Sigmoid colon (tissue), 4 donors: ENCODE measurements around the gene LEF1.

Experiments
- CTCF ChIP-seq, 4 experiments: fragments of 450-650 bp in 3 of 4; fragments of 200-600 bp in 1 of 4; IDR thresholded peaks; one replicate each; pipeline ENCODE4 v1.5.1; 2016 to 2019; ENCODE audit warnings: antibody characterized with exemption in 4 of 4, mild to moderate bottlenecking in 3 of 4, moderate library complexity in 2 of 4
- EP300 ChIP-seq, 4 donors: sonication (generic); formaldehyde crosslinking; IDR thresholded peaks; one replicate each; pipeline ENCODE4 v1.6.1; 2017; ENCODE audit warnings: antibody characterized with exemption in 4 of 4
- POLR2A ChIP-seq, 2 donors: fragments of 450-650 bp; IDR thresholded peaks; one replicate each; pipeline ENCODE4 v1.6.1; 2016; ENCODE audit warnings: antibody characterized with exemption in 2 of 2, mild to moderate bottlenecking in 2 of 2, moderate library complexity in 2 of 2
- POLR2AphosphoS5 ChIP-seq, 4 donors: sonication (generic); formaldehyde crosslinking; IDR thresholded peaks; one replicate each; pipeline ENCODE4 v1.6.1; 2017; ENCODE audit warnings: antibody characterized with exemption in 4 of 4

GRCh38 chr4:108116423-108117168, 52.1 kb downstream of the LEF1 start:
- TF ChIP-seq CTCF (IDR thresholded peaks at IDR 0.05) (no peak), POLR2A (IDR thresholded peaks at IDR 0.05) (no peak), EP300 (IDR thresholded peaks at IDR 0.05) (no peak), POLR2AphosphoS5 (IDR thresholded peaks at IDR 0.05) (no peak)
